GM19035 (cell line): ENCODE measurements around the gene CP.

Experiments
- ATAC-seq: cut with Tn5 transposase; IDR thresholded peaks from one replicate; pipeline ENCODE4 v1.9.1; 2021; ENCODE audit not compliant: unreplicated experiment

Gene CP

DNA sequence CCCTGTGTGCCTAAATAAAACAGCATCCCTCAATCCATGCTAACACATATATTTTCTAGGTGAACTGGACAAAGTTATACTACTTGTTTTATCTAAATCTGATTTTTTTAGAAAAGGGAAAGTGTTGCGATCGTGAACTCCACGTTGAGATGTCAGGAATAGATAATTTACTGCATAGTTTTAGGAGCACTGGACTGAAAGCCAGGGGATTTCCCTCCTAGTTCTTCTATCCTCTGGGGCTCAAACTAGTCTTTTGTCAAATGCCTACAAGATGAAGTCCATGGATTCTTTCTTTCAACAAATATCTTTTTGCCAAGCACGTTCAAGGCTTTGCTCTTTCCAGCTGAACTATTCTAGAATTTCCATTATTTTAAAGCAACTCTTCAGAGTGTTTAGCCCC, 92.8 kb downstream of the CP start:
- no peak for ATAC-seq

DNA sequence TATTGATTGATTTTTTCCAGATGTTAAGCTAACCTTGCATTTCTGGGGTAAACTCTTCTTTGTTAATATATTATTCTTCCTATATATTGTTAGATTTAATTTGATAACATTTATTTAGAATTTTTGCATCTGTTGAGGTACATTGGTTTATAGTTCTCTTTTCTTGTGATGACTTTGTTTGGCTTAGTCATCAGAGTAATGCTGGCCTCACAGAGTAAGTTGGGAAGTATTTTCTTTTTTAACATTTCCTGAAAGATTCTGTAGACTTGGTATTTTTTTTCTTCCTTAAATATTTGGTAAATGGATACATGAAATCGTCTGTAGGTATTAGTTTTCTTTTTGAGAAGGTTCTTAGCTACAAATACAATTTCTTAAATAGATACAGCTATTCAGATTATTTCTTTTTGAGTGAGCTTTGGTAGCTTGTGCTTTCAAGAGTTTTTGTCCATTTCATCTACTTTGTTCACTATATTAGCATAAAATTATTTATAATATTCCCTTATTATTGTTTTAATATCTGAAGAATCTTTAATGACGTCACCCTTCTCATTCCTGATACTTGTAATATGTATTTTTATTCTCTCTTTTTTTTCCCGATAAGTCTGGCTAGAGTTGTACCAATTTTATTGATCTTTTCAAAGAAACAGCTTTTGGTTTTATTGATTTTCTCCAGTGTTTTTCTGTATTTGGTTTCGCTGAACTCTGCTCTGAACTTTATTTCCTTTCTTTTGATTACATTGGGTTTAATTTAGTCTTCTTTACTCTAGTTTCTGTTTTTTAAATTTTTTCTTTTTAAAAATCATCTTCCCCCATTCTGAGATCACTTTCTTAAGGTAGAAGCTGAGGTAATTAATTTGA, 98.7 kb downstream of the CP start:
- ATAC-seq: no peak
